ENCODE measurements around the gene TBC1D4.

Gene TBC1D4

GRCh38 chr13:75486146-75487062 is 4.4 kb upstream of the TBC1D4 start:
- H3K27me3 ChIP-seq (ENCODE audit: control insufficient read depth in 5 of 5, insufficient read depth in 4 of 5, low read length in 5 of 5) = no peaks in the 10 kb centered on the region
- H3K4me1 ChIP-seq (ENCODE audit: control insufficient read depth in 5 of 5, insufficient read depth in 5 of 5, low read length in 5 of 5) = peaks cover 0 to 19% (median 11%) of the 10 kb centered on the region in 5 donors
- no peak overlapping the region for H3K27ac ChIP-seq (ENCODE audit: low read depth, low read length)
- no peaks in the 10 kb centered on the region for H3K9me3 ChIP-seq (ENCODE audit: control insufficient read depth in 5 of 5, low read length in 5 of 5)
- no peak overlapping the region for H3K4me3 ChIP-seq (ENCODE audit: low read depth in 1 of 5, low read length in 5 of 5)
- H3K36me3 ChIP-seq (ENCODE audit: control insufficient read depth in 5 of 5, insufficient read depth in 5 of 5, low read length in 5 of 5) = no peaks in the 10 kb centered on the region
- no peak overlapping the region for H3K9ac ChIP-seq (ENCODE audit: low read length in 5 of 5)

GRCh38 chr13:75485286-75486062 is 3.5 kb upstream of the TBC1D4 start:
- H3K36me3 ChIP-seq (ENCODE audit: control insufficient read depth in 5 of 5, insufficient read depth in 5 of 5, low read length in 5 of 5) = no peaks in the 10 kb centered on the region
- peaks cover 0 to 23% (median 11%) of the 10 kb centered on the region in 5 donors for H3K4me1 ChIP-seq (ENCODE audit: control insufficient read depth in 5 of 5, insufficient read depth in 5 of 5, low read length in 5 of 5)
- no peaks in the 10 kb centered on the region for H3K9me3 ChIP-seq (ENCODE audit: control insufficient read depth in 5 of 5, low read length in 5 of 5)
- no peak overlapping the region for H3K9ac ChIP-seq (ENCODE audit: low read length in 5 of 5)
- no peak overlapping the region for H3K4me3 ChIP-seq (ENCODE audit: low read depth in 1 of 5, low read length in 5 of 5)
- no peaks in the 10 kb centered on the region for H3K27me3 ChIP-seq (ENCODE audit: control insufficient read depth in 5 of 5, insufficient read depth in 4 of 5, low read length in 5 of 5)
- H3K27ac ChIP-seq (ENCODE audit: low read depth, low read length) = no peak overlapping the region

- H3K27me3 ChIP-seq (ENCODE audit: control insufficient read depth in 5 of 5, insufficient read depth in 4 of 5, low read length in 5 of 5) = no peaks in the 10 kb centered on the region
- no peaks in the 10 kb centered on the region for H3K9me3 ChIP-seq (ENCODE audit: control insufficient read depth in 5 of 5, low read length in 5 of 5)
- H3K27ac ChIP-seq (ENCODE audit: low read depth, low read length) = peak overlapping the region; percentile 90
- H3K4me3 ChIP-seq (ENCODE audit: low read depth in 1 of 5, low read length in 5 of 5) = peak overlapping the region; percentile 35 to 96 (median 84)
- no peaks in the 10 kb centered on the region for H3K36me3 ChIP-seq (ENCODE audit: control insufficient read depth in 5 of 5, insufficient read depth in 5 of 5, low read length in 5 of 5)
- H3K9ac ChIP-seq (ENCODE audit: low read length in 5 of 5) = peak overlapping the region in 3 of 5 donors; percentile 68 to 84 (median 80)
- peaks cover 2 to 37% (median 25%) of the 10 kb centered on the region in 5 donors for H3K4me1 ChIP-seq (ENCODE audit: control insufficient read depth in 5 of 5, insufficient read depth in 5 of 5, low read length in 5 of 5)
Observed at GRCh38 chr13:75482820-75483079, 781 bp upstream of the TBC1D4 start.

- Histone ChIP-seq H3K4me3 (ENCODE audit: low read depth in 1 of 5, low read length in 5 of 5) (peak overlapping the region in 4 of 5 donors; percentile 82 to 96 (median 87)), H3K27me3 (ENCODE audit: control insufficient read depth in 5 of 5, insufficient read depth in 4 of 5, low read length in 5 of 5) (no peaks in the 10 kb centered on the region), H3K27ac (ENCODE audit: low read depth, low read length) (peak overlapping the region; percentile 90), H3K9ac (ENCODE audit: low read length in 5 of 5) (peak overlapping the region in 4 of 5 donors; percentile 64 to 84 (median 72)), H3K9me3 (ENCODE audit: control insufficient read depth in 5 of 5, low read length in 5 of 5) (no peaks in the 10 kb centered on the region), H3K4me1 (ENCODE audit: control insufficient read depth in 5 of 5, insufficient read depth in 5 of 5, low read length in 5 of 5) (peaks cover 2 to 44% (median 27%) of the 10 kb centered on the region in 5 donors), H3K36me3 (ENCODE audit: control insufficient read depth in 5 of 5, insufficient read depth in 5 of 5, low read length in 5 of 5) (no peaks in the 10 kb centered on the region)
Observed at GRCh38 chr13:75481176-75482069, 546 bp downstream of the TBC1D4 start.

- H3K4me3 ChIP-seq (ENCODE audit: low read depth in 1 of 5, low read length in 5 of 5) = peak overlapping the region; percentile 79 to 96 (median 84)
- no peaks in the 10 kb centered on the region for H3K27me3 ChIP-seq (ENCODE audit: control insufficient read depth in 5 of 5, insufficient read depth in 4 of 5, low read length in 5 of 5)
- H3K9me3 ChIP-seq (ENCODE audit: control insufficient read depth in 5 of 5, low read length in 5 of 5) = no peaks in the 10 kb centered on the region
- peak overlapping the region in 4 of 5 donors; percentile 13 to 80 (median 48) for H3K9ac ChIP-seq (ENCODE audit: low read length in 5 of 5)
- H3K36me3 ChIP-seq (ENCODE audit: control insufficient read depth in 5 of 5, insufficient read depth in 5 of 5, low read length in 5 of 5) = no peaks in the 10 kb centered on the region
- H3K27ac ChIP-seq (ENCODE audit: low read depth, low read length) = peak overlapping the region; percentile 90
- peaks cover 0 to 44% (median 27%) of the 10 kb centered on the region in 5 donors for H3K4me1 ChIP-seq (ENCODE audit: control insufficient read depth in 5 of 5, insufficient read depth in 5 of 5, low read length in 5 of 5)
Observed at GRCh38 chr13:75480671-75481175, 1.2 kb downstream of the TBC1D4 start.

- Histone ChIP-seq H3K27ac (ENCODE audit: low read depth, low read length) (peak overlapping the region; percentile 90), H3K4me1 (ENCODE audit: control insufficient read depth in 5 of 5, insufficient read depth in 5 of 5, low read length in 5 of 5) (peaks cover 0 to 44% (median 27%) of the 10 kb centered on the region in 5 donors), H3K9ac (ENCODE audit: low read length in 5 of 5) (no peak overlapping the region), H3K9me3 (ENCODE audit: control insufficient read depth in 5 of 5, low read length in 5 of 5) (no peaks in the 10 kb centered on the region), H3K36me3 (ENCODE audit: control insufficient read depth in 5 of 5, insufficient read depth in 5 of 5, low read length in 5 of 5) (no peaks in the 10 kb centered on the region), H3K27me3 (ENCODE audit: control insufficient read depth in 5 of 5, insufficient read depth in 4 of 5, low read length in 5 of 5) (no peaks in the 10 kb centered on the region), H3K4me3 (ENCODE audit: low read depth in 1 of 5, low read length in 5 of 5) (peak overlapping the region in 4 of 5 donors; percentile 79 to 96 (median 86))
Observed at GRCh38 chr13:75479102-75479740, 2.7 kb downstream of the TBC1D4 start.

GRCh38 chr13:75478659-75479058 is 3.3 kb downstream of the TBC1D4 start:
- Histone ChIP-seq H3K36me3 (ENCODE audit: control insufficient read depth in 5 of 5, insufficient read depth in 5 of 5, low read length in 5 of 5) (no peaks in the 10 kb centered on the region), H3K4me3 (ENCODE audit: low read depth in 1 of 5, low read length in 5 of 5) (peak overlapping the region in 3 of 5 donors; percentile 22 to 82 (median 38)), H3K4me1 (ENCODE audit: control insufficient read depth in 5 of 5, insufficient read depth in 5 of 5, low read length in 5 of 5) (peaks cover 0 to 48% (median 27%) of the 10 kb centered on the region in 5 donors), H3K27ac (ENCODE audit: low read depth, low read length) (no peak overlapping the region), H3K27me3 (ENCODE audit: control insufficient read depth in 5 of 5, insufficient read depth in 4 of 5, low read length in 5 of 5) (no peaks in the 10 kb centered on the region), H3K9ac (ENCODE audit: low read length in 5 of 5) (no peak overlapping the region), H3K9me3 (ENCODE audit: control insufficient read depth in 5 of 5, low read length in 5 of 5) (no peaks in the 10 kb centered on the region)

- H3K9ac ChIP-seq (ENCODE audit: low read length in 5 of 5) = no peak overlapping the region
- H3K36me3 ChIP-seq (ENCODE audit: control insufficient read depth in 5 of 5, insufficient read depth in 5 of 5, low read length in 5 of 5) = no peaks in the 10 kb centered on the region
- H3K4me1 ChIP-seq (ENCODE audit: control insufficient read depth in 5 of 5, insufficient read depth in 5 of 5, low read length in 5 of 5) = peaks cover 0 to 48% (median 23%) of the 10 kb centered on the region in 5 donors
- no peaks in the 10 kb centered on the region for H3K9me3 ChIP-seq (ENCODE audit: control insufficient read depth in 5 of 5, low read length in 5 of 5)
- H3K4me3 ChIP-seq (ENCODE audit: low read depth in 1 of 5, low read length in 5 of 5) = no peak overlapping the region
- H3K27me3 ChIP-seq (ENCODE audit: control insufficient read depth in 5 of 5, insufficient read depth in 4 of 5, low read length in 5 of 5) = no peaks in the 10 kb centered on the region
- no peak overlapping the region for H3K27ac ChIP-seq (ENCODE audit: low read depth, low read length)
Observed at GRCh38 chr13:75474956-75475355, 7.0 kb downstream of the TBC1D4 start.

- peaks cover 0 to 38% (median 12%) of the 10 kb centered on the region in 5 donors for H3K4me1 ChIP-seq (ENCODE audit: control insufficient read depth in 5 of 5, insufficient read depth in 5 of 5, low read length in 5 of 5)
- H3K9me3 ChIP-seq (ENCODE audit: control insufficient read depth in 5 of 5, low read length in 5 of 5) = no peaks in the 10 kb centered on the region
- H3K27ac ChIP-seq (ENCODE audit: low read depth, low read length) = peak overlapping the region; percentile 10
- H3K9ac ChIP-seq (ENCODE audit: low read length in 5 of 5) = no peak overlapping the region
- H3K27me3 ChIP-seq (ENCODE audit: control insufficient read depth in 5 of 5, insufficient read depth in 4 of 5, low read length in 5 of 5) = no peaks in the 10 kb centered on the region
- no peaks in the 10 kb centered on the region for H3K36me3 ChIP-seq (ENCODE audit: control insufficient read depth in 5 of 5, insufficient read depth in 5 of 5, low read length in 5 of 5)
- no peak overlapping the region for H3K4me3 ChIP-seq (ENCODE audit: low read depth in 1 of 5, low read length in 5 of 5)
Observed at GRCh38 chr13:75473468-75473867, 8.5 kb downstream of the TBC1D4 start.

Measured in subcutaneous abdominal adipose tissue (tissue), 5 donors.